Right forelimb (tissue), 1 donor: ENCODE measurements around the gene TSC2.

ENCODE experiments used
- DNase-seq: peaks from one replicate; pipeline ENCODE4 v3.0.0-alpha.2; 2018

Gene TSC2

DNA sequence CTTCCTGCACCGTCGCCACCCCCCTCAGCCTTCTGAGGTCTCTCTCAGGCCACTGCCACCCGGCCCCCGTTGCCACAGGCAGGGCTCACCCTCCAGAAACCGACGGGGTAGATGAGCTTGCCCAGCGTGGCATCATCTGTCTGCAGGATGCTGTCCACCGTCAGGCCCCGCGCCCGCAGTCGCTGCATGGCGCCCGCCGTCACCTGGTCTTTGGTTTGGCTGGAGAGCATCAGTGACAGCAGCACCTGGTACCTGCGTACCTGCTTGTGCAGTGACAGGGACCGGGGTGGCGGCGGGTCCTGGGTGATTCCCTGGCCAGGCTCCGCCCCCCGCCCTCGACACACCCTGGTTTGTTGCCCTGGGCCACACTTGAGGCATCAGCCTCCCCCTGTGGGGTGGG is 3.2 kb upstream of the TSC2 start:
- no peak for DNase-seq

- no peak for DNase-seq
Measured at GRCh38 chr16:2045965-2046892, 1.6 kb upstream of the TSC2 start.

GRCh38 chr16:2046893-2047329 is 874 bp upstream of the TSC2 start:
- DNase-seq = no peak

DNA sequence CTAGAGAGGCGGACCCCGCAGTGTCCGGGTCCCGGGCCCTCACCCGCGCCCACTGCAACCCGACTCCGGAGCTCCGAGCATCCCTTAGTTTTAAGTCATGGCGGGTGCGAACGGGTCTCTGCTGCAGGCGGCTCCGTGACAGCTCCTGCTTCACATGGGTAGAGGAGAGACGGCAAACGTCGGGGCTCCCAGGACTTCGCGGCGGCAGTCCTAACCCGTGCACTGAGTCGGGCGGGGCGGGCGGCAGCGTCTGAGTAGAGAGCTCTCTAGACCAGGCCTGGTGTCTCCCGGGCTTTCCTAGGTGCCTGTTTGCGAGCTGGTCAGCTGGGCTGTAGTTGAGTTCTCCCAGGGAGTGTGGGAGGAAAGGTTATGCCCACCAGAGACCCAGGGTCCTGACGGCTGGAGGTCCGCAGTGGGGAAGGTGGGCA is 345 bp downstream of the TSC2 start:
- no peak for DNase-seq

DNA sequence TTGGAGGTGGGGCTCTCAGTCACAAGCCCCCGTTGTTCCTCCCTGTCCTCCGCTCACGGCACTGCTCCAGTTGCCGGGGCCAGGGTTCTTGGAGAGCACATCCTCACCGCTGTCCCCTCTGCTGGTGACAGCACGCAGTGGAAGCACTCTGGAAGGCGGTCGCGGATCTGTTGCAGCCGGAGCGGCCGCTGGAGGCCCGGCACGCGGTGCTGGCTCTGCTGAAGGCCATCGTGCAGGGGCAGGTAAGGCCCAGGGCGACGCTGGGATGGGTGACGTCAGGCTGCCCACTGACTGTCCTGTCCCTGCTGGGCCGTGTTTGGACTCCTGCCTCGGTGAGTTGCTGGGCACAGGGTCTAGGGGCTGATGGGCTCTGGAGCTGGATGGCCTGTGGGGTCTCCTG is 5.4 kb downstream of the TSC2 start:
- no peak for DNase-seq

- DNase-seq = no peak
Measured at GRCh38 chr16:2053897-2054296, 6.1 kb downstream of the TSC2 start.

DNA sequence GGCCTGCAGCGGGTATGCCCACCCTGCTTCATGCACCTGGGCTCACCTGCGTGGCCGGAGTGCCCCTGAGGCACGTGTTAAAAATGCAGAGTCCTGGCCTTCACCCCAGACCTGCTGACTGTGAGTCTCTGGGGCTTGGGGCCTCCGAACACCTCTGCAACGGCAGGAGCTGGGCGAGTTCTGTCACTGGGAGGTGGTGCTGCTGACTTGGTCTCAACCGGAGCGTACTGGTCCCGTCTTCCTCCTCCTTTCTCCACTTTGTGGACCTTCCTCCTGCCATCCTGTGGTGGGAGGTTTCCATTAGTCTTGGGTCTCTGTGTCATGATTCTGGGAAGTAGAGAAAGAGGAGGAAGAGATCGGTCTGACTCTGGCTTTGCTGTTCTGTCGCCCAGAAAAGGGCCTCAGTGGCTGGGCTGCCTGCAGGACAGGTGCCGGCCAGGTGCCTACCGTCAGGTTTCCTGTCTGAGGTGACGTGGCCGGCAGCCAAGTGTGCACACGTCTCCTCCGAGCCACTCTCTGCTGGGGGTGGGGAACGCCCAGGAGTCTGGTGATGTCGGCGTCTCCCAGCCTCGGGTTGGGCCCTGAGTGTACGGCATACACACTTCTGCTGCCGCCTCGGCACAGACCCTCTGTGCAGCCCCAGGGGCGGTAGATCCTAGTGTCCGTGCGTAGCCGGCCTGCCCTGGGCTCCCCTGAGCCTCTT is 6.9 kb downstream of the TSC2 start:
- DNase-seq = no peak

- DNase-seq = no peak
Measured at GRCh38 chr16:2056077-2056476, 8.3 kb downstream of the TSC2 start.

GRCh38 chr16:2056681-2057407 is 9.1 kb downstream of the TSC2 start:
- no peak for DNase-seq

DNA sequence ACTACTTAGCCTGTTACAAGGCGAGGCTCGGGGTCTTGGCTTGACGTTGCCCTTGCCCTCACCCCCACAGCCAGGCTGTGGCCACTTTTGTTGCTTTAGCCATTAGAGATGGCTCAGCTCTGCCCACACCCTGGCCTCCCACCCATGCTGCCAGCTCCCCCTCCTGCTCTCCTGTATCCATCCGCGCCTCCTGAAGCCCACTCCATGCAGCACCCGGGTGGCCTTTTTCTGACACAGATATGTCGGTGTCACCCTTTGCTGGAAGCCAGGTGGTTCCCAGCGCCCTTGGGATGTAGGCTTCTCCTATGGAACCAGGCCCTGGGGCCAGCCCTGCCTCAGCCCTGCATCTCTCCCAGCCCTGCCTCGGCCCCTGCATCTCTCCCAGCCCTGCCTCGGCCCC is 9.7 kb downstream of the TSC2 start:
- no peak for DNase-seq

DNA sequence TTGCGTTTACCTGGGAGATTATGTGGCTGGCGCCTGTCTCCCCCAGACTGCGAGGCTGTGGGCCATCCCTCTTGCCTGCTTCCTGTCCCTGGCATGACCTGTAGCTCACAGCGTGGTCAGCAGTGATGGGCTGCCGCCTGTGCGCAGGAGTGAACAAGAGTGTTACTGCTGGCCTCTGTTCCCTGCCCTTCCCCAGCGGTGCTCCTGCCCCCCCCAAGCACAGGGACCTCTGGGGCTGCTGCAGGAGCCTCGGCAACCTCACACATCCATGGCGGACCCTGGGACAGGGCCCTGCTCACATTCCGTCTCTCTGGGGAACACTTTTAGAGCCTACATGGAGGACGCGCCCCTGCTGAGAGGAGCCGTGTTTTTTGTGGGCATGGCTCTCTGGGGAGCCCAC is 10.6 kb downstream of the TSC2 start:
- DNase-seq = no peak

- DNase-seq = no peak
Measured at GRCh38 chr16:2058872-2059271, 11.1 kb downstream of the TSC2 start.

DNA sequence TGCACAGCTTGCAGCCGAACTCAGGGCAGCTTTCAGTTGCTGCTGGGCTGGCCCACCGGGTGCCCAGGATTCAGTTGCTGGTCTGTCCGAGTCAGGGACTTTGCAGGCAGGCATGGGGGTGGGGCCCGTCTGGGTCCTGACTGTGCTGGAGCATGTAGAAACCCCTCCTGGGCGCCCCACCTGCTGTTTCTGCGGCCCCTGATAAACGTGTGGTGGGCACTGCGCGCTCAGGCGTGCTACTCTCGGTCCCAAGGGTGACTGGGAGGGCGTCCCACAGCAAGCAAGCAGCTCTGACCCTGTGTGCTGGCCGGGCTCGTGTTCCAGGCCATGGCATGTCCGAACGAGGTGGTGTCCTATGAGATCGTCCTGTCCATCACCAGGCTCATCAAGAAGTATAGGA is 12.6 kb downstream of the TSC2 start:
- no peak for DNase-seq

DNA sequence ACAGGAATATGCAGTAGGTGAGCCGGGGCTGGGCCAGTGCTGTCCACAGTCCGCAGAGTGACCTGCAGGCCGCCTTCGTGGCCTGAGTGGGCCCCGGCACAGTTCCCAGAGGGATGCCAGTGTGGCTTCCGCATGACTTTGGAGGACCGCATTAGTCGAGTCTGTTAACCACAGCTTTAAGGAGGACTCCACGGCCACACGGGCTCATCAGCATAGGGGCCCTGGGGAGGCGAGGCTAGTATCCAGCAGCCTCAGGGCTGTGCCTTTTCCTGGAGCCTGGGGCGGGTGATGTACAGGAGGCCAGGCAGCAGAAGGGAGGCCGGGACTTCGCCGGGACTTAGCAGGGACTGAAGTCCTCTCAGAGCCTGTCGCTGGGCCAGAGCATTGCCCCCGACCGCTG is 13.2 kb downstream of the TSC2 start:
- DNase-seq = no peak

DNA sequence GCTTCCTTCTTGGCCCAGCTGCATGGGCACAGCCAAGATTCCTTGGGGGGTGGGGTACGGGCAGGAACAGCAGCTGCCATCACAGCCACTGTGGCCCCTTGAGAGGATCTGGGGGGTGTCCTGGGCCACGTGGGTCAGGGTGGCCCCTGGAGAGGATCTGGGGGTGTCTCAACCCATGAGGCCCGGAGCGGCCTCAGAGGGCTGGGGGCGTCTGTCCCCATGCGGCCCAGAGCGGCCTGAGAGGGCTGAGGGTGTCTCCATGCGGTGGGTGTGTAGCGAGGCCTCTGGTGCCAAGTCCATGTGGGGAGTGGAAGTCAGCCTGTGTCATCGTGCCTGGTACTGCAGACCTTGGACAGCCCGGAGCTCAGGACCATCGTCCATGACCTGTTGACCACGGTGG is 13.7 kb downstream of the TSC2 start:
- DNase-seq = no peak

DNA sequence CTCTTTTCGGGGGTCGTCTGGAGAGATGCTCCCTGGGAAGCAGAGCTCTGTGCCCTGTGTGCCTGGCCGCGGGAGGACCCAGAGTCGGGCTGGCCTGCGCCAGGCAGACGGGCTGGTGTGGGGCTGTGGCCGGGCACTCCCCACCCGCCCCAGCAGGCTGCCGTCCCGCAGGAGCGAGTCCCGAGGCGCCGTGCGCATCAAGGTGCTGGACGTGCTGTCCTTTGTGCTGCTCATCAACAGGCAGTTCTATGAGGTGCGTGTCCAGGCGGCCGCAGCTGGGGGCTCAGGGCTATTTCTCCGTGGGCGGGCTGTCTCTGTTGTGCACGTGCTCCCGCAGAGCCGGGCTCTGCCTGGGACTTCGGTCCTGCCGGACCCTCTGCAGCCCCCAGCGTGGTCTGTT is 15.0 kb downstream of the TSC2 start:
- no peak for DNase-seq

- DNase-seq = no peak
Measured at GRCh38 chr16:2063861-2064260, 16.1 kb downstream of the TSC2 start.

DNA sequence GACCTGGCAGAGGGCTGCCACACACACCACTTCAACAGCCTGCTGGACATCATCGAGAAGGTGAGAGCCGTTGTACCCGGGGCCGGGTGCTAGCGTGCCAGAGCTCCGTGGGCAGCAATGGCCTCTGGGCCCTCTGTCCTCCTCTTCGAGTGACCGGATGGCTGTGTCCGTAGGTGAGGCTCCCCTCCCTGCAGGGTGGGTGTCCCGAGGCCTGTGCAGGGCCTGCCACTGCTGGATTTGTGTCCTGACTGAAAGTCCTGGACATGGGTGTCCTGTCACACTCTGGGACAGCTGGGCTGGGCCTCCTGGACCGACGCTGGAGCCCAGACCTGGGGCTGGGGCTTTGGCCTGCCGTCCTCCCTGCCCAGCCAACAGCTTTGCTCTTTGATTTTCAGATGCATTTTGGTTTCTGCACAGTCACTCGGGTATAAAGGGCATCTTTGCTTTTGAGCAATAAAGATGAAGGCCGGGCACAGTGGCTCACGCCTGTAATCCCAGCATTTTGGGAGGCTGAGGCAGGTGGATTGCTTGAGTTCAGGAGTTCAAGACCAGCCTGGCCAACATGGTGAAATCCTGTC is 16.7 kb downstream of the TSC2 start:
- no peak for DNase-seq

DNA sequence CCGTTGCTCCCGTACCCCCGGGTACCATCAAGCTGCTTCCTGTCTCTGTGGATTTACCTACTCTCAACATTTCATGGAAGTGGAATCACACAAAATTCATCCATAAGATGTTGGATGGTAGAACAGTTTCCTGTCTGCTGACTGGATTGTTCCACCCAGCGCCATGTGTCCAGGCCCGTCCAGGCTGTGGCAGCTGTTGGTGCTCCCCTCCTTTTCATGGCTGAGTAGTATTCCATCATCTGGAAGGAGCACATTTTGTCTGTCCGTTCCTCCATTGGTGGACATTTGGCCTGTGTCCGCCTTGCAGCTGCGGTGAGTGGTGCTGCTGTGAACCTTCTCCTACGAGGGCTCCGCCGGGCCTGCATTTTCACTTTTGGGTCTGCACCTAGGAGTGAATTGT is 18.4 kb downstream of the TSC2 start:
- no peak for DNase-seq

- no peak for DNase-seq
Measured at GRCh38 chr16:2070576-2071453, 23.0 kb downstream of the TSC2 start.

DNA sequence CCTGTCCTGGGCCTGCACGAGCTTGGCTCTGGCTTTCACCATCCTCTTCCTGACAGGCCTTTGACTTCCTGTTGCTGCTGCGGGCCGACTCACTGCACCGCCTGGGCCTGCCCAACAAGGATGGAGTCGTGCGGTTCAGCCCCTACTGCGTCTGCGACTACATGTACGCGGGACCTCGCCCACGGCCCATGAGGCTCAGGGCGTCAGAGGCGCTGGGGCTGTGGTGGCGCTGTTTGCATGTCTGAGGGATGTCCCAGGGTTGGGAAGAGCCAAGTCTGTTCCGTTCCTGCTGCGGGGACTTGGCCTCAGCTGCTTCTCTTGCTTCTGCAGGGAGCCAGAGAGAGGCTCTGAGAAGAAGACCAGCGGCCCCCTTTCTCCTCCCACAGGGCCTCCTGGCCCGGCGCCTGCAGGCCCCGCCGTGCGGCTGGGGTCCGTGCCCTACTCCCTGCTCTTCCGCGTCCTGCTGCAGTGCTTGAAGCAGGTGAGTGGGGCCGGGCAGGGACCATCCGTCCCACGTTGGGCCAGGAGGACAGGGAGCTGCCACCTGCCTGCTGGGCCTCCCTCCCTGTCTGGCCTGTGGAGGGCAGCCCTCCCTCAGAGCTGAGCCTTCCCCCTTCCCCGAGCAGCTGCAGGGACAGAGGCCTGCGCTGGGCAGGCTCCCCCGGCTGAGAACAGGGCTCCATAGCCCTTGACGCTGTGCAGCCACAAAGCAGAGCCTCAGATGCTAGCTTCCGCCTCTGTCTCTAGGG is 23.8 kb downstream of the TSC2 start:
- DNase-seq = no peak
